Gastrocnemius medialis (tissue), 4 donors: ENCODE data around the gene SEC11C.

Source experiments
- CTCF ChIP-seq, 5 experiments: fragments of 450-650 bp in 3 of 5; fragments of 200-600 bp in 2 of 5; sonication (generic) in 2 of 5; IDR thresholded peaks in 4 of 5; conservative IDR thresholded peaks in 1 of 5; 1 replicate in 4 of 5; 2 replicates in 1 of 5; pipeline ENCODE4 v1.5.1; 2016 to 2019; ENCODE audit warnings: antibody characterized with exemption in 5 of 5, mild to moderate bottlenecking in 3 of 5, moderate library complexity in 3 of 5
- POLR2A ChIP-seq, 2 donors: fragments of 450-650 bp; IDR thresholded peaks; one replicate each; pipeline ENCODE4 v1.6.1; 2017; ENCODE audit warnings: antibody characterized with exemption in 2 of 2, mild to moderate bottlenecking in 2 of 2, moderate library complexity in 2 of 2

GRCh38 chr18:59142274-59142673 is 2.6 kb downstream of the SEC11C start:
- no peak for TF ChIP-seq POLR2A (IDR thresholded peaks at IDR 0.05)
- TF ChIP-seq CTCF (IDR thresholded peaks at IDR 0.05 in 4 of 5, conservative IDR thresholded peaks at IDR 0.05 in 1 of 5): no peak
